Activated naive CD4-positive, alpha-beta T cell treated with anti-CD3 and anti-CD28 coated beads, Interleukin-2, amount 50 U/mL, for 24 hours (primary cell): ENCODE results near the gene SELENOP.

Experiments
- H3K27ac Mint-ChIP-seq: one replicate; pipeline ENCODE4 v1.8.0; 2021; ENCODE audit warnings: mild to moderate bottlenecking, mixed read lengths
- H3K27me3 Mint-ChIP-seq: one replicate; pipeline ENCODE4 v1.8.0; 2021; ENCODE audit warnings: mixed read lengths
- H3K36me3 Mint-ChIP-seq: one replicate; pipeline ENCODE4 v1.8.0; 2021; ENCODE audit warnings: mixed read lengths
- H3K4me1 Mint-ChIP-seq: one replicate; pipeline ENCODE4 v1.8.0; 2021; ENCODE audit warnings: mixed read lengths
- H3K4me3 Mint-ChIP-seq: one replicate; pipeline ENCODE4 v1.8.0; 2021; ENCODE audit warnings: mild to moderate bottlenecking, mixed read lengths
- H3K9me3 Mint-ChIP-seq: one replicate; pipeline ENCODE4 v1.8.0; 2021; ENCODE audit warnings: mixed read lengths

SELENOP gene

DNA sequence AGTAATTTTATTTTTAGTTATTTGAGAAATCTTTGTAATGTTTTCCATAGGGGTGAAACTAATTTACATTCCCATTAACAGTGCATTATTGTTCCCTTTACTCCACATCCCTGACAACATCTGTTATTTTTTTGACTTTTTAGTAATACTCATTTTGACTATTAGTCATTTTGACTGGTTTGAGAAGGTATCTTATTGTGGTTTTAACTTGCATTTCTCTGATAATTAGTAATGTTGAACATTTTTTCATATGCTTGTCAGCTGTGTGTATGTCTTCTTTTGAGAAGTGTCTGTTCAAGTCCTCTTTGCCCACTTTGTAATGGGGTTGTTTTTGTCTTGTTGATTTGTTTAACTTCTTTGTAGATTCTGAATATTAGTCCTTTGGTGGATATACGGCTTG, 27.6 kb downstream of the SELENOP start:
- Mint-ChIP-seq H3K27ac (no peak overlapping the region), H3K27me3 (peaks cover 2% of the 10 kb centered on the region), H3K9me3 (peaks cover 18% of the 10 kb centered on the region), H3K4me3 (no peak overlapping the region), H3K4me1 (no peaks in the 10 kb centered on the region), H3K36me3 (peaks cover 21% of the 10 kb centered on the region)

GRCh38 chr5:42781584-42781983, 30.1 kb downstream of the SELENOP start:
- peaks cover 3% of the 10 kb centered on the region for H3K27me3 Mint-ChIP-seq
- no peak overlapping the region for H3K27ac Mint-ChIP-seq
- H3K4me1 Mint-ChIP-seq: no peaks in the 10 kb centered on the region
- H3K9me3 Mint-ChIP-seq: peaks cover 8% of the 10 kb centered on the region
- no peak overlapping the region for H3K4me3 Mint-ChIP-seq
- H3K36me3 Mint-ChIP-seq: peaks cover 14% of the 10 kb centered on the region

DNA sequence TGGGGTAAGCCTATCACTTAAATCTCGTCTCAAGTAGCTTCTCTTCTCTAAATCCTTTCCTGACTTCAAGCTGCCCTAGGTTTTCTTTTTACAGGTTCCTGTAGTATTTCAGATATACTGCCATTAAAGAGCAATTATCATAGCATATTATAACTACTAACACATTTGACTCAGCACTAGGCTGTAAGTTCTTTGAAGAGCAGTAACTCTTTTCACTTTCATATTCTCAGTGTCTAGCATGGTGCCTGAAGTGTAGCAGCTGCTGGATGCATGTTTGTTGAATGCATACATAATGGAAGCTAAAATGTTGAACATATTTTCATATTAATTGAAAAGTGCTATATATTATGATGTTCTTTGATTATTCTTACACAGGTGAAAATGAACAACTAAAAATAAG, 32.6 kb downstream of the SELENOP start:
- Mint-ChIP-seq H3K27me3 (peaks cover 2% of the 10 kb centered on the region), H3K4me3 (no peak overlapping the region), H3K36me3 (peaks cover 2% of the 10 kb centered on the region), H3K27ac (no peak overlapping the region), H3K9me3 (no peaks in the 10 kb centered on the region), H3K4me1 (no peaks in the 10 kb centered on the region)

DNA sequence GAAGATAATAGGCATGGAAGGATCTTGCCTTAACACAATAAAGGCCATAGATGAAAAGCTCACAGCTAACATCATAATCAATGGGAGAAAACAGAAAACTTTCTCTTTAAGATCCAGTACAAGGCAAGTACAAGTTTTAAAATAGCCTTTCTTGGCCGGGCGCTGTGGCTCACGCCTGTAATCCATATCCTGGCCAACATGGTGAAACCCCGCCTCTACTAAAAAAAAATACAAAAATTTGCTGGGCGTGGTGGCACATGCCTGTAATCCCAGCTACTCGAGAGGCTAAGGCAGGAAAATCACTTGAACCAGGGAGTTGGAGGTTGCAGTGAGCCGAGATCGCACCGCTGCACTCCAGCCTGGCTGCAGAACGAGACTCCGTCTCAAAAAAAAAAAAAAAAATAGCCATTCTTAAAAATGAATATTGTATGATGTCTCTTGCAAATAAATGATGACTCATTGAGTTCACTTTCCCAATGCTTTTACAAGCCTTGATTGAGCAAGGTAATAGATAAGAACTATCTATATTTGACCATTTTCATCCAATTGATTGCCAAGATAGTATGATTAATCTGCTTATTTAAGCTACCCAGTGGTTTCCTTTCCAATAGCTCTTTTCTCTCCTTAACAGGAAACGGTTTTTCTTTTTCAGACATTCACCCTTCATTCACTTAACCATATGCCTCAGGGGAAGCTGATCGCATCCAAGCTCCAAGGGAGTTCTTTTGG, 39.3 kb downstream of the SELENOP start:
- Mint-ChIP-seq H3K27ac (no peak overlapping the region), H3K27me3 (peaks cover 13% of the 10 kb centered on the region), H3K36me3 (peaks cover 1% of the 10 kb centered on the region), H3K9me3 (no peaks in the 10 kb centered on the region), H3K4me1 (no peaks in the 10 kb centered on the region), H3K4me3 (no peak overlapping the region)

- no peaks in the 10 kb centered on the region for H3K4me1 Mint-ChIP-seq
- peaks cover 1% of the 10 kb centered on the region for H3K36me3 Mint-ChIP-seq
- peaks cover 15% of the 10 kb centered on the region for H3K27me3 Mint-ChIP-seq
- H3K27ac Mint-ChIP-seq: no peak overlapping the region
- H3K9me3 Mint-ChIP-seq: no peaks in the 10 kb centered on the region
- H3K4me3 Mint-ChIP-seq: no peak overlapping the region
These were observed 41.7 kb downstream of the SELENOP start for GRCh38 chr5:42770003-42770402.

- Mint-ChIP-seq H3K4me3 (no peak overlapping the region), H3K4me1 (no peaks in the 10 kb centered on the region), H3K36me3 (peaks cover 3% of the 10 kb centered on the region), H3K27ac (no peak overlapping the region), H3K27me3 (peaks cover 16% of the 10 kb centered on the region), H3K9me3 (no peaks in the 10 kb centered on the region)
These were observed 43.6 kb downstream of the SELENOP start for GRCh38 chr5:42768106-42768504.

DNA sequence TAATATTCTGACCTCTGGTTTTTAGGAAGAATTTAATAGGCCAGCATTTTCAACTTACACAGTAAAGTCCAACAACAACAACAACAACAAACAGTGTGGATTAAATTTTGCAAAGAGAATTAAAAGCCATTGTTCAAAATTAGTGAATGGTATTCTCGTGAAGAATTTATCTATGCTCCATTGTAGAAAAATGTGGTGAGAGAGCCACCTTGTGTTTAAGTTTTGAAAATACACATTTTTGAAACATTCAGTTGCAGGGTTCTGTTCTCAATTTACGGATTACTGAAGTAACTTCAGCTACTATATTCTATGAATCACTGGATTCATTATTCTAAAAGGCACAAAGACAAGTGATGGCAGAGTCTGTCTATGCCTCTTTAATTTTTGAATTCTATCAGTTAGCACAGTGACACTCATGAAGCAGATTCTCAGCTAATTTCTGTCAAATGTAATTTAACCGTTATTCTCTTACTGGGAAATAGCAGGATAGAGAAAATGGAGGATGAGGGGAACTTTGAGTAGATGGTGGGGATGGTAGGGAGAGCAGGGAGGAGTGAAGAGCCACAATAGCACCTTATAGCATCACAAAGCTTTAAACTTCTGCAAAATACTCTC, 44.1 kb downstream of the SELENOP start:
- peaks cover 14% of the 10 kb centered on the region for H3K27me3 Mint-ChIP-seq
- no peak overlapping the region for H3K27ac Mint-ChIP-seq
- H3K4me3 Mint-ChIP-seq: no peak overlapping the region
- H3K9me3 Mint-ChIP-seq: no peaks in the 10 kb centered on the region
- no peaks in the 10 kb centered on the region for H3K4me1 Mint-ChIP-seq
- peaks cover 3% of the 10 kb centered on the region for H3K36me3 Mint-ChIP-seq

DNA sequence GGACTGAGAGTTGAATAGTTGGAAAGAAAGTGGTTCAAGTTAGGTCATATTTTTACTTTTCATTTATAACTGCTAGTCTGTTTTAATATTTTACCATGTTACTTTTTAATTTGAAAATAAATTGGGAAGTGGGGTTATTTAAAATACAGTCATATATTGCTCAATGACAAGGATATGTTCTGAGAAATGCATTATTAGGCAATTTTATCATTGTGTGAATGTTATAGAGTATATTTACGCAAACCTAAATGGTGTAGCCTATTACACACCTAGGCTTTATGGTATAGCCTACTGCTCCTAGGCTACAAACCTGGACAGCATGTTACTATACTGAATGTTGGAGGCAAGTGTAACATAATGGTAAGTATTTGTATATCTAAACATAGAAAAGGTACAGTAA, 49.9 kb downstream of the SELENOP start:
- no peak overlapping the region for H3K4me3 Mint-ChIP-seq
- peaks cover 4% of the 10 kb centered on the region for H3K4me1 Mint-ChIP-seq
- H3K27me3 Mint-ChIP-seq: peaks cover 12% of the 10 kb centered on the region
- H3K9me3 Mint-ChIP-seq: no peaks in the 10 kb centered on the region
- H3K27ac Mint-ChIP-seq: no peak overlapping the region
- H3K36me3 Mint-ChIP-seq: peaks cover 2% of the 10 kb centered on the region

GRCh38 chr5:42760426-42760825, 51.3 kb downstream of the SELENOP start:
- Mint-ChIP-seq H3K4me3 (no peak overlapping the region), H3K4me1 (peaks cover 7% of the 10 kb centered on the region), H3K36me3 (peaks cover 3% of the 10 kb centered on the region), H3K27me3 (peaks cover 12% of the 10 kb centered on the region), H3K27ac (peak overlapping the region; percentile 52), H3K9me3 (no peaks in the 10 kb centered on the region)

DNA sequence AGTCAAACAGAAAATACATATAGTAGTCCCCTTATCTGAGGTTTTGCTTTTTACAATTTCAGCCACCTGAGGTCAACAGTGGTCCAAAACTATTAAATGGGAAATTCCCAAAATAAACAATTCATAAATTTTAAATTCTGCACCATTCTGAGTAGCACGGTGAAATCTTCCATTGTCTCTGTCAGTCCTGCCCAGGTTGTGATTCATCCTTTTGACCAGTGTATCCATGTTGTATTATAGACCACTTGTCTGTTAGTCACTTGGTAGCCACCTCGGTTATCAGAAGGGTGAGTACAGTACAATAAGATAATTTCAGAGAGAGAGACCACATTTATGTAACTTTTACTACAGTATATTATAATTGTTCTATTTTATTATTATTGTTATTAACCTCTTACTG, 52.2 kb downstream of the SELENOP start:
- Mint-ChIP-seq H3K9me3 (no peaks in the 10 kb centered on the region), H3K36me3 (peaks cover 3% of the 10 kb centered on the region), H3K4me3 (no peak overlapping the region), H3K4me1 (peaks cover 7% of the 10 kb centered on the region), H3K27ac (no peak overlapping the region), H3K27me3 (peaks cover 11% of the 10 kb centered on the region)

GRCh38 chr5:42756606-42757601, 54.8 kb downstream of the SELENOP start, which contains the start of gene CCDC152:
Gene CCDC152 (plus strand): TSS chr5:42756818. CDS start chr5:42759122, 2,304 bp downstream.
- H3K4me1 Mint-ChIP-seq: peaks cover 7% of the 10 kb centered on the region
- peaks cover 1% of the 10 kb centered on the region for H3K36me3 Mint-ChIP-seq
- H3K4me3 Mint-ChIP-seq: peak within 1 kb of the TSS; percentile 92
- H3K27ac Mint-ChIP-seq: peak within 1 kb of the TSS; percentile 81
- peaks cover 9% of the 10 kb centered on the region for H3K27me3 Mint-ChIP-seq
- no peaks in the 10 kb centered on the region for H3K9me3 Mint-ChIP-seq

- H3K27ac Mint-ChIP-seq: no peak overlapping the region
- peaks cover 7% of the 10 kb centered on the region for H3K4me1 Mint-ChIP-seq
These were observed 58.6 kb downstream of the SELENOP start for GRCh38 chr5:42753099-42753498.

GRCh38 chr5:42751044-42751443, 60.6 kb downstream of the SELENOP start:
- no peak overlapping the region for H3K27ac Mint-ChIP-seq
- no peaks in the 10 kb centered on the region for H3K9me3 Mint-ChIP-seq
- H3K4me3 Mint-ChIP-seq: no peak overlapping the region
- no peaks in the 10 kb centered on the region for H3K4me1 Mint-ChIP-seq
- no peaks in the 10 kb centered on the region for H3K27me3 Mint-ChIP-seq
- no peaks in the 10 kb centered on the region for H3K36me3 Mint-ChIP-seq

More at GRCh38 chr5:42753099-42753498, 58.6 kb downstream of the SELENOP start:
- peaks cover 2% of the 10 kb centered on the region for H3K27me3 Mint-ChIP-seq
- no peak overlapping the region for H3K4me3 Mint-ChIP-seq
- H3K9me3 Mint-ChIP-seq: no peaks in the 10 kb centered on the region
- H3K36me3 Mint-ChIP-seq: peaks cover 1% of the 10 kb centered on the region

DNA sequence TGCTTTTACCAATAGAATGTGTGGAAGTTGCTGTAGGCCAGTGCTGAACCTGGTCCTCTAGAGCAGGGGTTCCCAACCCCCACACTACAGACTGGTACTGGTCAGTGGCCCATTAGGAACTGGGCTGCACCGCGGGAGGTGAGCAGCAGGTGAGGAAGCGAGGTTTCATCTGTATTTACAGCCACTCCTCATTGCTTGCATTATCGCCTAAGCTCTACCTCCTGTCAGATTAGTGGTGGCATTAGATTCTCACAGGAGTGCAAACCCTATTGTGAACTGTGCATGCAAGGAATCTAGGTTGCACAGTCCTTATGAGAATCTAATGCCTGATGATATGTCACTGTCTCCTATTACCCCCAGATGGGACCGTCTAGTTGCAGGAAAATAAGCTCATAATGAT, 61.2 kb downstream of the SELENOP start:
- H3K4me1 Mint-ChIP-seq: no peaks in the 10 kb centered on the region
- no peak overlapping the region for H3K4me3 Mint-ChIP-seq
- H3K27me3 Mint-ChIP-seq: no peaks in the 10 kb centered on the region
- H3K36me3 Mint-ChIP-seq: no peaks in the 10 kb centered on the region
- no peaks in the 10 kb centered on the region for H3K9me3 Mint-ChIP-seq
- H3K27ac Mint-ChIP-seq: peak overlapping the region; percentile 63
